Fibroblast of the aortic adventitia (primary cell): Measurements from ENCODE around the gene GGTA1. TPM values are rescaled to one million over a fixed set of nuclear protein-coding genes. Genes with fewer than 3 reads are reported as not detected.

Experiments
- DNase-seq: peaks from one replicate; pipeline ENCODE4 v3.0.0-alpha.2; 2010; ENCODE audit warnings: low read depth
- H3K4me3 ChIP-seq: 2 replicates; pipeline ENCODE4 v1.5.1; 2011; ENCODE audit warnings: low read depth, mild to moderate bottlenecking, control low read depth, low read length, moderate library complexity
- CTCF ChIP-seq: IDR thresholded peaks from 2 replicates; pipeline ENCODE4 v1.5.1; 2011; ENCODE audit warnings: mild to moderate bottlenecking, low read length, control low read depth, inconsistent platforms; ENCODE audit not compliant: insufficient read depth
- total RNA-seq: library from RNA; depleted of rRNA; stranded (reverse); fragments of >200 nt; gene quantifications from 2 replicates; pipeline ENCODE4 v1.2.3, GENCODE V29; 2012; ENCODE audit warnings: low replicate concordance

Gene GGTA1
- total RNA-seq, 1 donor, result 0.18 TPM

DNA sequence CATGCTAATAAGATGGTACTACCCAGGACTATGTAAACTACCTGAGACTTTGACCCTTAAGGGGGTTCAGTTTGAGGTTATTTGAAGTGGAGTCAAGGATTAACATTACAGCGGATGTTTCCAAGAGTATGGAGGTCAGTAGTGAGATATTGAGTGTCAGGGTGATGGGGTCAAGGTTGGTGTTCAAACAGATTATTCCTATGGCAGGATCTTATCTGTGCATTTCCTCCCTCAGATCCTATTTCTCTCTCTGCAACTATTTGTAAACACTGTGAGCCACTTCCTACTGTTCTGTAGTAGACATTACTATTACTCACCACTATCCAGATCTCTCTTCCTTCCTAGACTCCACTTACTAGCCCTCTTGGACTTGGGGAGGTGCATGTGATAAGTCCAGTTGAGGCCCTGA, 75.6 kb downstream of the GGTA1 start:
- no peak for TF ChIP-seq CTCF
- no peak overlapping the region for H3K4me3 ChIP-seq
- DNase-seq, result no peak

- no peak for TF ChIP-seq CTCF
- no peak overlapping the region for H3K4me3 ChIP-seq
- no peak for DNase-seq
These were observed 87.7 kb downstream of the GGTA1 start for GRCh38 chr9:121411993-121412392.

- no peak overlapping the region for H3K4me3 ChIP-seq
- TF ChIP-seq CTCF, result no peak
These were observed 93.7 kb downstream of the GGTA1 start for GRCh38 chr9:121405899-121406298.

More at GRCh38 chr9:121405899-121406298, 93.7 kb downstream of the GGTA1 start:
- no peak for DNase-seq

Other genes with a start within 250 kb of the GGTA1 start
- gene GSN, start 231.7 kb downstream of the GGTA1 start, total RNA-seq, result 253 and 293 TPM in 2 replicates
- 115 and 128 TPM in 2 replicates for gene STOM, start 129.6 kb downstream of the GGTA1 start, total RNA-seq
- 11.4 and 17.4 TPM in 2 replicates for gene DAB2IP, start 151.8 kb upstream of the GGTA1 start, total RNA-seq